ENCODE measurements around the gene C1orf232. TPM values are rescaled to one million over a fixed set of nuclear protein-coding genes. Genes with fewer than 3 reads are reported as not detected.

C1orf232 gene
- not detected in 2 replicates for total RNA-seq (2014; rRNA removed; shearing (Covaris generic))

GRCh38 chr1:26168410-26169197 is at the start of gene C1orf232:
C1orf232 (minus strand) TSS chr1:26168963; CDS start chr1:26168499, 464 bp downstream.
- Histone ChIP-seq H3K4me3 (ENCODE audit: insufficient read depth, low read depth, low read length) (peak within 1 kb of the TSS; percentile 97), H3K36me3 (replicated peaks; ENCODE audit: control insufficient read depth, insufficient read depth, low read length) (peaks cover 4% of the 10 kb centered on the region), H3K27me3 (ENCODE audit: control insufficient read depth, insufficient read depth, low read length) (peaks cover 16% of the 10 kb centered on the region)
- DNase-seq = peak; percentile 43

GRCh38 chr1:26215246-26215645 is 46.5 kb upstream of the C1orf232 start:
- no peaks in the 10 kb centered on the region for H3K27me3 ChIP-seq (ENCODE audit: control insufficient read depth, insufficient read depth, low read length)
- H3K4me3 ChIP-seq (ENCODE audit: insufficient read depth, low read depth, low read length) = no peak overlapping the region
- no peaks in the 10 kb centered on the region for H3K36me3 ChIP-seq (replicated peaks; ENCODE audit: control insufficient read depth, insufficient read depth, low read length)

GRCh38 chr1:26213335-26213905 is 44.7 kb upstream of the C1orf232 start:
- Histone ChIP-seq H3K36me3 (replicated peaks; ENCODE audit: control insufficient read depth, insufficient read depth, low read length) (no peaks in the 10 kb centered on the region), H3K4me3 (ENCODE audit: insufficient read depth, low read depth, low read length) (no peak overlapping the region)
- DNase-seq = no peak

More at GRCh38 chr1:26215246-26215645, 46.5 kb upstream of the C1orf232 start:
- DNase-seq = no peak

GRCh38 chr1:26212726-26213125 is 44.0 kb upstream of the C1orf232 start:
- Histone ChIP-seq H3K4me3 (ENCODE audit: insufficient read depth, low read depth, low read length) (no peak overlapping the region), H3K36me3 (replicated peaks; ENCODE audit: control insufficient read depth, insufficient read depth, low read length) (no peaks in the 10 kb centered on the region), H3K27me3 (ENCODE audit: control insufficient read depth, insufficient read depth, low read length) (no peaks in the 10 kb centered on the region)
- no peak for DNase-seq

More at GRCh38 chr1:26213335-26213905, 44.7 kb upstream of the C1orf232 start:
- H3K27me3 ChIP-seq (ENCODE audit: control insufficient read depth, insufficient read depth, low read length) = no peaks in the 10 kb centered on the region

- DNase-seq = no peak
- Histone ChIP-seq H3K36me3 (replicated peaks; ENCODE audit: control insufficient read depth, insufficient read depth, low read length) (no peaks in the 10 kb centered on the region), H3K27me3 (ENCODE audit: control insufficient read depth, insufficient read depth, low read length) (no peaks in the 10 kb centered on the region), H3K4me3 (ENCODE audit: insufficient read depth, low read depth, low read length) (no peak overlapping the region)
Measured at GRCh38 chr1:26210147-26210870, 41.5 kb upstream of the C1orf232 start.

- peak; percentile 51 for DNase-seq
- Histone ChIP-seq H3K4me3 (ENCODE audit: insufficient read depth, low read depth, low read length) (no peak overlapping the region), H3K36me3 (replicated peaks; ENCODE audit: control insufficient read depth, insufficient read depth, low read length) (no peaks in the 10 kb centered on the region), H3K27me3 (ENCODE audit: control insufficient read depth, insufficient read depth, low read length) (no peaks in the 10 kb centered on the region; the same call in 1 of the 2 replicates)
Measured at GRCh38 chr1:26203642-26204318, 35.0 kb upstream of the C1orf232 start.

GRCh38 chr1:26200413-26200812 is 31.6 kb upstream of the C1orf232 start:
- H3K27me3 ChIP-seq (ENCODE audit: control insufficient read depth, insufficient read depth, low read length) = no peaks in the 10 kb centered on the region; the same call in 1 of the 2 replicates
- peak; percentile 26 for DNase-seq
- peak overlapping the region; percentile 38; the same call in 1 of the 2 replicates for H3K4me3 ChIP-seq (ENCODE audit: insufficient read depth, low read depth, low read length)
- no peaks in the 10 kb centered on the region for H3K36me3 ChIP-seq (replicated peaks; ENCODE audit: control insufficient read depth, insufficient read depth, low read length)

GRCh38 chr1:26197813-26198212 is 29.1 kb upstream of the C1orf232 start:
- DNase-seq = no peak
- Histone ChIP-seq H3K4me3 (ENCODE audit: insufficient read depth, low read depth, low read length) (no peak overlapping the region), H3K27me3 (ENCODE audit: control insufficient read depth, insufficient read depth, low read length) (no peaks in the 10 kb centered on the region; the same call in 1 of the 2 replicates), H3K36me3 (replicated peaks; ENCODE audit: control insufficient read depth, insufficient read depth, low read length) (no peaks in the 10 kb centered on the region)

GRCh38 chr1:26197301-26197700 is 28.5 kb upstream of the C1orf232 start:
- Histone ChIP-seq H3K36me3 (replicated peaks; ENCODE audit: control insufficient read depth, insufficient read depth, low read length) (no peaks in the 10 kb centered on the region), H3K27me3 (ENCODE audit: control insufficient read depth, insufficient read depth, low read length) (no peaks in the 10 kb centered on the region; the same call in 1 of the 2 replicates), H3K4me3 (ENCODE audit: insufficient read depth, low read depth, low read length) (no peak overlapping the region)
- DNase-seq = no peak

- Histone ChIP-seq H3K27me3 (ENCODE audit: control insufficient read depth, insufficient read depth, low read length) (no peaks in the 10 kb centered on the region; the same call in 1 of the 2 replicates), H3K36me3 (replicated peaks; ENCODE audit: control insufficient read depth, insufficient read depth, low read length) (no peaks in the 10 kb centered on the region), H3K4me3 (ENCODE audit: insufficient read depth, low read depth, low read length) (no peak overlapping the region)
- DNase-seq = no peak
Measured at GRCh38 chr1:26195805-26196204, 27.0 kb upstream of the C1orf232 start.

- H3K36me3 ChIP-seq (replicated peaks; ENCODE audit: control insufficient read depth, insufficient read depth, low read length) = peaks cover 1% of the 10 kb centered on the region
- no peak overlapping the region for H3K4me3 ChIP-seq (ENCODE audit: insufficient read depth, low read depth, low read length)
- DNase-seq = no peak
- H3K27me3 ChIP-seq (ENCODE audit: control insufficient read depth, insufficient read depth, low read length) = no peaks in the 10 kb centered on the region; the same call in 1 of the 2 replicates
Measured at GRCh38 chr1:26191739-26192138, 23.0 kb upstream of the C1orf232 start.

GRCh38 chr1:26190373-26190987 is 21.7 kb upstream of the C1orf232 start, which contains the start of gene CATSPER4:
CATSPER4 (plus strand) TSS chr1:26190602; CDS start chr1:26190628, 26 bp downstream.
- Histone ChIP-seq H3K27me3 (ENCODE audit: control insufficient read depth, insufficient read depth, low read length) (no peaks in the 10 kb centered on the region; the same call in 1 of the 2 replicates), H3K36me3 (replicated peaks; ENCODE audit: control insufficient read depth, insufficient read depth, low read length) (peaks cover 1% of the 10 kb centered on the region), H3K4me3 (ENCODE audit: insufficient read depth, low read depth, low read length) (no peak within 1 kb of the TSS)
- peak; percentile 96 for DNase-seq

- DNase-seq = peak; percentile 65
- Histone ChIP-seq H3K27me3 (ENCODE audit: control insufficient read depth, insufficient read depth, low read length) (no peaks in the 10 kb centered on the region; the same call in 1 of the 2 replicates), H3K4me3 (ENCODE audit: insufficient read depth, low read depth, low read length) (no peak overlapping the region), H3K36me3 (replicated peaks; ENCODE audit: control insufficient read depth, insufficient read depth, low read length) (peaks cover 1% of the 10 kb centered on the region)
Measured at GRCh38 chr1:26189751-26190275, 21.1 kb upstream of the C1orf232 start.

Measured in H7 (cell line).